ENCODE results near the gene CLDN6.

Gene CLDN6

DNA sequence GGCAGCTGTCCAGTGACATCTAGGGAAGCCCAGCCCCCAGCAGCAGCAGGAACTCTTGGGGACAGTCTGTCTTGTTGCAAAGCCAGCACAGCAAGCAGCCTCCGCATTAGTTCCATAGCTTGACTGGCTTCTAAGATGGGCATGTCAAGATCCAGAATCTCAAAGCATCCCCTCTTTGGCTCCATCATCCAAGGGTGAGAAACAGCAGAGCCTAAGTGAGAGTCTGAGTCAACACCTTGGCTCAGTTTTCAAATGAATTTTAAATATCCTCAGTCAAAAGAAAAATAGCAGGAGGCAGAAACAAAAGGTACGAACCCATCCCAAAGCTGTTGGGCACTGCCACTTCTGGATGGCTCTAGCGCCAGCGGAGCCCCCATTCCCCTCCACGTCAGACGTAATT lies 3.0 kb downstream of the CLDN6 start:
- H3K4me3 ChIP-seq (ENCODE audit: low read depth, low read length), result no peak overlapping the region
- TF ChIP-seq, protein P1, sequence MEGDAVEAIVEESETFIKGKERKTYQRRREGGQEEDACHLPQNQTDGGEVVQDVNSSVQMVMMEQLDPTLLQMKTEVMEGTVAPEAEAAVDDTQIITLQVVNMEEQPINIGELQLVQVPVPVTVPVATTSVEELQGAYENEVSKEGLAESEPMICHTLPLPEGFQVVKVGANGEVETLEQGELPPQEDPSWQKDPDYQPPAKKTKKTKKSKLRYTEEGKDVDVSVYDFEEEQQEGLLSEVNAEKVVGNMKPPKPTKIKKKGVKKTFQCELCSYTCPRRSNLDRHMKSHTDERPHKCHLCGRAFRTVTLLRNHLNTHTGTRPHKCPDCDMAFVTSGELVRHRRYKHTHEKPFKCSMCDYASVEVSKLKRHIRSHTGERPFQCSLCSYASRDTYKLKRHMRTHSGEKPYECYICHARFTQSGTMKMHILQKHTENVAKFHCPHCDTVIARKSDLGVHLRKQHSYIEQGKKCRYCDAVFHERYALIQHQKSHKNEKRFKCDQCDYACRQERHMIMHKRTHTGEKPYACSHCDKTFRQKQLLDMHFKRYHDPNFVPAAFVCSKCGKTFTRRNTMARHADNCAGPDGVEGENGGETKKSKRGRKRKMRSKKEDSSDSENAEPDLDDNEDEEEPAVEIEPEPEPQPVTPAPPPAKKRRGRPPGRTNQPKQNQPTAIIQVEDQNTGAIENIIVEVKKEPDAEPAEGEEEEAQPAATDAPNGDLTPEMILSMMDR (IDR thresholded peaks at IDR 0.05; ENCODE audit: borderline replicate concordance, insufficient read depth, low read depth, low read length), result no peak

DNA sequence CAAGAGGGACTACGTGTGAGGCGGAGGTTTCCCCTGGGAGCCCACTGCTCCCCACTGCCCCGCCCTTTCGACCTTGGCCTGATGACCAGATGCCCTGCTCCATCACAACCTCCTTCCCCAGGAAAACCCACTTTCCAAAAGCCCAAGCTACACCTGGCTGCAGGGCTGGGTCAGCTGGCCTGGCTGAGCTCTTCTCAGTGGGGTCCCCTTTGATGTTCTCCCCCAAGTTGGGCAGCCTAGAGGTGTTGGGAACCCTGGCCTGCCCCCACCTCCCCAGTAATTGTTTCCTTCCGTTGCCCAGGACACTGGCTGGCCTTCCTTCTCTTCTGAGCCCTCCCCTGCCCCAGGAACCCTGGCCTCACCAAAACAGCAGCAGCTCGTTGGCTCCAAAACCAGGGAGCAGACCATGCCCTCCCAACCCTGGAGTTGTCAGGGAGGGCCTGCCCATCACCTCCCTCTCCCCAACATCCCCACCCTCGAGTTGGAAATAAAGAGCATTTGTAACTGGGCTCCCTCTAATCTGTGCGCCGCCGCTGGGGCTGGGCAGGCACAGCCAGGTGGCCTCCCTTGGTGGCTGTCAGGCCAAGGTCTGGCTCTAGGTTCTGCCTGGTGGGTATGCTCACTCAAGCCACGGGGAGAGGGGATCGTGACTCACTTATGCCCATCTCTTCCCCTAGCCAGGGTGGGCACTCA lies 3.8 kb downstream of the CLDN6 start:
- no peak overlapping the region for H3K4me3 ChIP-seq (ENCODE audit: low read depth, low read length)
- TF ChIP-seq, protein P1 (IDR thresholded peaks at IDR 0.05; ENCODE audit: borderline replicate concordance, insufficient read depth, low read depth, low read length), result no peak

DNA sequence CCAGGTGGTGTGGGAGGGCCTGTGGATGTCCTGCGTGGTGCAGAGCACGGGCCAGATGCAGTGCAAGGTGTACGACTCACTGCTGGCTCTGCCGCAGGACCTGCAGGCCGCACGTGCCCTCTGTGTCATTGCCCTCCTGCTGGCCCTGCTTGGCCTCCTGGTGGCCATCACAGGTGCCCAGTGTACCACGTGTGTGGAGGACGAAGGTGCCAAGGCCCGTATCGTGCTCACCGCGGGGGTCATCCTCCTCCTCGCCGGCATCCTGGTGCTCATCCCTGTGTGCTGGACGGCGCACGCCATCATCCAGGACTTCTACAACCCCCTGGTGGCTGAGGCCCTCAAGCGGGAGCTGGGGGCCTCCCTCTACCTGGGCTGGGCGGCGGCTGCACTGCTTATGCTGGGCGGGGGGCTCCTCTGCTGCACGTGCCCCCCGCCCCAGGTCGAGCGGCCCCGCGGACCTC lies 4.5 kb downstream of the CLDN6 start:
- H3K4me3 ChIP-seq (ENCODE audit: low read depth, low read length), result no peak overlapping the region
- TF ChIP-seq, protein P1 (IDR thresholded peaks at IDR 0.05; ENCODE audit: borderline replicate concordance, insufficient read depth, low read depth, low read length), result no peak

DNA sequence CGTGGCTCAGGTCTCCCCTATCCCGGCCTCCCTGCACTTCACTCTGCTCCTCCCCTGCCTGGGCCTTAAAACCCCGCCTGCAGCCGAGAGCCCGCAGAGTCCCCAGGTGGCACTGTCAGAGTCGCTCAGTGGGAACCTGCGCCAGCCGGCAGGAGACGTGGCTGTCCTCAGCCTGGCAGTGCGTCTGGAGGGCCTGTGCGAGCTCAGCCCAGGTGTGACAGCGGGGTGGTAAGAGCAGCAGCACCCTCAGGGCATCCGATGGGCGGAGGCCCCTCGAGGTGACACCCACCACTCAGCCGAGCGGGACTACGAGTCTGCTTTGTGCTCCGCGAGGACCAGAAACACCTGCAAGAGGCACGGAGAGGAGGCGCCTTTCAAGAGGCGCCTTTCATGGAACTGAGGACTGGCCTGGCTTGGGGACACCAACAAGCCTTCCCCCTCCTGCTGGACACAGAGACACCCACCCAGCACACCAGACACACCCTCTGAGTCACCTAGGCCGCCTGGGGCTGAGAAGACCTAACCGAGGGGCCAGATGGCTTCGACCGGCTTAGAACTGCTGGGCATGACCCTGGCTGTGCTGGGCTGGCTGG lies 5.1 kb downstream of the CLDN6 start, which contains the start of gene CLDN9:
CLDN9 (plus strand) TSS at position 96 of the 593 bp plus-strand sequence; CDS start at position 536, 440 bp downstream.
- TF ChIP-seq, protein P1 (IDR thresholded peaks at IDR 0.05; ENCODE audit: borderline replicate concordance, insufficient read depth, low read depth, low read length), result no peak
- no peak within 1 kb of the TSS for H3K4me3 ChIP-seq (ENCODE audit: low read depth, low read length)

DNA sequence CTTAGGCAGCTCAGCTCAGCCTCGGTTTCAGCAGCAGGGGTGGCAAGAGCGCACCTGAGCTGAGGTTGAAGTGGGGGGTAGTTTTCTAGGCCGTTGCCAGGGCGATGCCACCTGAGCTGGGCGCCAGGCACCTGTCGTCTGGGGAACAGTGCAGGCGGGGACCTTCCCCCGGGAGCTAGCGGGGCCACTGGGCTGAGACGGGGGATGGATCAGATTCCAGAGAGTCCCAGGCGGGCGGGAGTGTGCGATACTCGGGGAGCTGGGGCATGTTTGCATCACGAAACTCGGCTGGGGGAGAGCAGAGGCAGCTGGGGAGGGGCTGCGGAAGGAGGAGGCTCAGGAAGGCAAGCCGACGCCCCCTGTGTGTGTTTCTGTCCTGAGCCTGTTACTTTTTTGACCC lies 5.7 kb downstream of the CLDN6 start:
- TF ChIP-seq, protein P1 (IDR thresholded peaks at IDR 0.05; ENCODE audit: borderline replicate concordance, insufficient read depth, low read depth, low read length), result no peak
- H3K4me3 ChIP-seq (ENCODE audit: low read depth, low read length), result no peak overlapping the region

DNA sequence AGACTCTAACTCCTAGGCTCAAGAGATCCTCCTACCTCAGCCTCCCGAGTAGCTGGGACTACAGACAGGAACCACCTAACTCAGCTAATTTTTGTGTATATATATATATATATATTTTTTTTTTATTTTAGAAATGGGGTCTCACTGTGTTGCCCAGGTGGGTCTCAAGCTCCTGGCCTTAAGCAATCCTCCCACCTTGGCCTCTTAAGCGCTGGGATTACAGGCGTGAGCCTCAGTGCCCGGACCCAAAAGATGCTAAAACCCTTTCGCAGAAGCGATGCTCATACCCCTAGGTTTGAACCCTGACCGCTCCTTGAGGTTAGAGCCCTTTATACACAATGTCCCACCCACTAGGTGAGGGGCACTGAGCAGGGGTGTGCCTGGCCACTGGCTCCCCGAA lies 7.5 kb downstream of the CLDN6 start:
- TF ChIP-seq, protein P1 (IDR thresholded peaks at IDR 0.05; ENCODE audit: borderline replicate concordance, insufficient read depth, low read depth, low read length), result no peak
- H3K4me3 ChIP-seq (ENCODE audit: low read depth, low read length), result no peak overlapping the region
